ENCODE data around the gene TBCD. TPM values are rescaled to one million over a fixed set of nuclear protein-coding genes. Genes with fewer than 3 reads are reported as not detected.

The TBCD gene
- polyA plus RNA-seq, 1 donor from 2014 or later: 19.4 TPM

GRCh38 chr17:82718986-82719685, 32.7 kb upstream of the TBCD start:
- Mint-ChIP-seq H3K27me3 (no peaks in the 10 kb centered on the region), H3K4me3 (peak overlapping the region in 3 of 4 donors; percentile 21 to 95 (median 52)), H3K9me3 (no peaks in the 10 kb centered on the region), H3K4me1 (peaks cover 12 to 19% (median 14%) of the 10 kb centered on the region in 3 donors), H3K36me3 (peaks cover 5% of the 10 kb centered on the region), H3K27ac (peak overlapping the region in 1 of 3 donors; percentile 48)

- Mint-ChIP-seq H3K9me3 (no peaks in the 10 kb centered on the region), H3K36me3 (peaks cover 5% of the 10 kb centered on the region), H3K27ac (no peak overlapping the region), H3K4me3 (no peak overlapping the region), H3K4me1 (peaks cover 10 to 19% (median 14%) of the 10 kb centered on the region in 3 donors), H3K27me3 (no peaks in the 10 kb centered on the region)
Measured at GRCh38 chr17:82720204-82720603, 31.7 kb upstream of the TBCD start.

GRCh38 chr17:82722341-82723013, 29.4 kb upstream of the TBCD start:
- H3K27me3 Mint-ChIP-seq: no peaks in the 10 kb centered on the region
- no peaks in the 10 kb centered on the region for H3K9me3 Mint-ChIP-seq
- H3K4me1 Mint-ChIP-seq: peaks cover 5 to 11% (median 6%) of the 10 kb centered on the region in 3 donors
- peak overlapping the region in 1 of 3 donors; percentile 18 for H3K27ac Mint-ChIP-seq
- no peak overlapping the region for H3K4me3 Mint-ChIP-seq
- H3K36me3 Mint-ChIP-seq: peaks cover 5% of the 10 kb centered on the region

- Mint-ChIP-seq H3K9me3 (no peaks in the 10 kb centered on the region), H3K4me3 (no peak overlapping the region), H3K27me3 (no peaks in the 10 kb centered on the region), H3K36me3 (peaks cover 5% of the 10 kb centered on the region), H3K27ac (no peak overlapping the region), H3K4me1 (peaks cover 0 to 4% (median 2%) of the 10 kb centered on the region in 3 donors)
Measured at GRCh38 chr17:82723169-82723807, 28.6 kb upstream of the TBCD start.

- no peaks in the 10 kb centered on the region for H3K27me3 Mint-ChIP-seq
- H3K27ac Mint-ChIP-seq: no peak overlapping the region
- H3K9me3 Mint-ChIP-seq: no peaks in the 10 kb centered on the region
- H3K36me3 Mint-ChIP-seq: peaks cover 5% of the 10 kb centered on the region
- no peak overlapping the region for H3K4me3 Mint-ChIP-seq
- peaks cover 0 to 2% (median 0%) of the 10 kb centered on the region in 3 donors for H3K4me1 Mint-ChIP-seq
Measured at GRCh38 chr17:82726427-82726826, 25.4 kb upstream of the TBCD start.

GRCh38 chr17:82729479-82730260, 22.2 kb upstream of the TBCD start:
- peaks cover 0 to 5% (median 4%) of the 10 kb centered on the region in 3 donors for H3K4me1 Mint-ChIP-seq
- peaks cover 0 to 6% (median 3%) of the 10 kb centered on the region in 3 donors for H3K9me3 Mint-ChIP-seq
- peak overlapping the region in 1 of 4 donors; percentile 47 for H3K4me3 Mint-ChIP-seq
- no peak overlapping the region for H3K27ac Mint-ChIP-seq
- peaks cover 14% of the 10 kb centered on the region for H3K36me3 Mint-ChIP-seq
- no peaks in the 10 kb centered on the region for H3K27me3 Mint-ChIP-seq

- peaks cover 4% of the 10 kb centered on the region for H3K27me3 Mint-ChIP-seq
- peaks cover 14% of the 10 kb centered on the region for H3K36me3 Mint-ChIP-seq
- no peak overlapping the region for H3K27ac Mint-ChIP-seq
- H3K4me1 Mint-ChIP-seq: peaks cover 0 to 5% (median 4%) of the 10 kb centered on the region in 3 donors
- peaks cover 0 to 6% (median 3%) of the 10 kb centered on the region in 3 donors for H3K9me3 Mint-ChIP-seq
- H3K4me3 Mint-ChIP-seq: no peak overlapping the region
Measured at GRCh38 chr17:82732118-82732743, 19.6 kb upstream of the TBCD start.

- H3K9me3 Mint-ChIP-seq: peaks cover 1 to 6% (median 3%) of the 10 kb centered on the region in 3 donors
- H3K4me3 Mint-ChIP-seq: peak within 1 kb of the TSS in 3 of 4 donors; percentile 65 to 76 (median 67)
- peaks cover 0 to 5% (median 1%) of the 10 kb centered on the region in 3 donors for H3K4me1 Mint-ChIP-seq
- H3K36me3 Mint-ChIP-seq: peaks cover 14% of the 10 kb centered on the region
- peaks cover 5% of the 10 kb centered on the region for H3K27me3 Mint-ChIP-seq
- no peak within 1 kb of the TSS for H3K27ac Mint-ChIP-seq
Measured at GRCh38 chr17:82734987-82735866, 16.6 kb upstream of the TBCD start, which contains the start of gene FN3K. Gene FN3K, plus strand, starts transcription at chr17:82735615. Its CDS starts 22 bp downstream, at chr17:82735637.

- Mint-ChIP-seq H3K9me3 (peaks cover 1 to 17% (median 3%) of the 10 kb centered on the region in 3 donors), H3K27ac (no peak overlapping the region), H3K4me1 (peaks cover 0 to 5% (median 1%) of the 10 kb centered on the region in 3 donors), H3K4me3 (no peak overlapping the region), H3K27me3 (peaks cover 5% of the 10 kb centered on the region), H3K36me3 (peaks cover 15% of the 10 kb centered on the region)
Measured at GRCh38 chr17:82736511-82737185, 15.2 kb upstream of the TBCD start.

- Mint-ChIP-seq H3K27me3 (peaks cover 5% of the 10 kb centered on the region), H3K4me3 (no peak overlapping the region), H3K4me1 (peaks cover 0 to 2% (median 0%) of the 10 kb centered on the region in 3 donors), H3K27ac (no peak overlapping the region), H3K36me3 (peaks cover 7% of the 10 kb centered on the region), H3K9me3 (peaks cover under 1 to 14% (median 1%) of the 10 kb centered on the region in 3 donors)
Measured at GRCh38 chr17:82737967-82738877, 13.6 kb upstream of the TBCD start.

- no peak overlapping the region for H3K27ac Mint-ChIP-seq
- peaks cover 4% of the 10 kb centered on the region for H3K27me3 Mint-ChIP-seq
- H3K9me3 Mint-ChIP-seq: peaks cover 0 to 11% (median 3%) of the 10 kb centered on the region in 3 donors
Measured at GRCh38 chr17:82740906-82741759, 10.7 kb upstream of the TBCD start.

More at GRCh38 chr17:82740906-82741759, 10.7 kb upstream of the TBCD start:
- peaks cover 3% of the 10 kb centered on the region for H3K36me3 Mint-ChIP-seq
- H3K4me3 Mint-ChIP-seq: no peak overlapping the region
- H3K4me1 Mint-ChIP-seq: no peaks in the 10 kb centered on the region
